Stomach (tissue), 4 donors: ENCODE results near the gene KTN1.

ENCODE experiments used
- EP300 ChIP-seq: sonication (generic); formaldehyde crosslinking; IDR thresholded peaks from one replicate; pipeline ENCODE4 v1.6.1; 2017; ENCODE audit warnings: antibody characterized with exemption
- POLR2AphosphoS5 ChIP-seq, 3 donors: sonication (generic); formaldehyde crosslinking; IDR thresholded peaks; one replicate each; pipeline ENCODE4 v1.6.1; 2016; ENCODE audit warnings: antibody characterized with exemption in 3 of 3
- TF ChIP-seq, protein P1 (sequence below), 7 experiments: fragments of 450-650 bp in 4 of 7; fragments of 200-600 bp in 3 of 7; sonication (generic) in 3 of 7; IDR thresholded peaks; one replicate each; pipeline ENCODE4 v1.5.1; 2016 to 2019; ENCODE audit warnings: antibody characterized with exemption in 7 of 7, control low read depth in 2 of 7, mild to moderate bottlenecking in 1 of 7

DNA sequence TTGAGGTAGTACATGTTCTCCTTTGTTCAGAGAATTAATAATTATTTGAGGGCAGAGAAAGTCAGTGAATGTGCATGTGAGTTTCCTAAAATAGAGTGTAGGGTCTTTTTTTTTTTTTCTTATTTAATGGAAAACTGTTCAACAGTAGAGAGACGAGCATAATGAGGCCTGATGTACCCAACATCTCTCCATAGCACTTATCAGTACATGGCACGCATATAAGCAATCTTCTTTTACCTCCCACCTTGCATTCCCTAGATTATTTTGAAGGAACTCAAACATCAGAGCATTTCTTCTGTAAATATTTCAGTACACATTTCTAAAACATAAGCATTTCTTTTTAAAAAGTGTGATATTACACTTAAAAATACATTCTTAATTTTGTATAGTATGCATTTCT, 87.8 kb downstream of the KTN1 start:
- TF ChIP-seq, protein P1, sequence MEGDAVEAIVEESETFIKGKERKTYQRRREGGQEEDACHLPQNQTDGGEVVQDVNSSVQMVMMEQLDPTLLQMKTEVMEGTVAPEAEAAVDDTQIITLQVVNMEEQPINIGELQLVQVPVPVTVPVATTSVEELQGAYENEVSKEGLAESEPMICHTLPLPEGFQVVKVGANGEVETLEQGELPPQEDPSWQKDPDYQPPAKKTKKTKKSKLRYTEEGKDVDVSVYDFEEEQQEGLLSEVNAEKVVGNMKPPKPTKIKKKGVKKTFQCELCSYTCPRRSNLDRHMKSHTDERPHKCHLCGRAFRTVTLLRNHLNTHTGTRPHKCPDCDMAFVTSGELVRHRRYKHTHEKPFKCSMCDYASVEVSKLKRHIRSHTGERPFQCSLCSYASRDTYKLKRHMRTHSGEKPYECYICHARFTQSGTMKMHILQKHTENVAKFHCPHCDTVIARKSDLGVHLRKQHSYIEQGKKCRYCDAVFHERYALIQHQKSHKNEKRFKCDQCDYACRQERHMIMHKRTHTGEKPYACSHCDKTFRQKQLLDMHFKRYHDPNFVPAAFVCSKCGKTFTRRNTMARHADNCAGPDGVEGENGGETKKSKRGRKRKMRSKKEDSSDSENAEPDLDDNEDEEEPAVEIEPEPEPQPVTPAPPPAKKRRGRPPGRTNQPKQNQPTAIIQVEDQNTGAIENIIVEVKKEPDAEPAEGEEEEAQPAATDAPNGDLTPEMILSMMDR (IDR thresholded peaks at IDR 0.05), result no peak
- TF ChIP-seq EP300 (no peak), POLR2AphosphoS5 (IDR thresholded peaks at IDR 0.05) (no peak)
